Gastroesophageal sphincter (tissue), 4 donors: Measurements from ENCODE around the gene CHCHD5. TPM values are rescaled to one million over a fixed set of nuclear protein-coding genes. Genes with fewer than 3 reads are reported as not detected.

Experiments
- ATAC-seq: fragments of 150-250 bp; one replicate; pipeline ENCODE4 v1.9.1; 2016; ENCODE audit warnings: mild to moderate bottlenecking, moderate library complexity
- H3K27ac ChIP-seq, 4 donors: fragments of 200-600 bp; sonication (generic) in 3 of 4; 1 replicate in 3 of 4; 2 replicates in 1 of 4; pipeline ENCODE4 v1.5.1; 2016 to 2019
- H3K27me3 ChIP-seq: fragments of 200-600 bp; sonication (generic); one replicate; pipeline ENCODE4 v1.5.1; 2019
- H3K36me3 ChIP-seq, 2 donors: fragments of 200-600 bp; sonication (generic); one replicate each; pipeline ENCODE4 v1.5.1; 2019; ENCODE audit warnings: control low read depth in 1 of 2
- H3K4me1 ChIP-seq, 3 donors: fragments of 200-600 bp; sonication (generic); 1 replicate in 2 of 3; 2 replicates in 1 of 3; pipeline ENCODE4 v1.5.1; 2016 to 2019; ENCODE audit warnings: control low read depth in 2 of 3
- H3K4me3 ChIP-seq, 2 donors: fragments of 200-600 bp; sonication (generic); one replicate each; pipeline ENCODE4 v1.5.1; 2019; ENCODE audit warnings: mild to moderate bottlenecking in 1 of 2, moderate library complexity in 1 of 2
- H3K9me3 ChIP-seq, 3 donors: fragments of 200-600 bp; sonication (generic); one replicate each; pipeline ENCODE4 v1.5.1; 2017 to 2019; ENCODE audit warnings: control low read depth in 2 of 3
- EP300 ChIP-seq: sonication (generic); formaldehyde crosslinking; IDR thresholded peaks from one replicate; pipeline ENCODE4 v1.6.1; 2017; ENCODE audit warnings: antibody characterized with exemption, mild to moderate bottlenecking
- POLR2A ChIP-seq, 2 donors: fragments of 450-650 bp; IDR thresholded peaks; one replicate each; pipeline ENCODE4 v1.6.1; 2017; ENCODE audit warnings: antibody characterized with exemption in 2 of 2, mild to moderate bottlenecking in 2 of 2, moderate library complexity in 1 of 2
- POLR2AphosphoS5 ChIP-seq: sonication (generic); formaldehyde crosslinking; IDR thresholded peaks from one replicate; pipeline ENCODE4 v1.6.1; 2017; ENCODE audit warnings: antibody characterized with exemption
- WGBS, 2 donors: methylation state at CpG; one replicate each; pipeline ENCODE4 v1.1.5; 2018; ENCODE audit warnings: low coverage in 1 of 2; 5-methylcytosine and 5-hydroxymethylcytosine counted together
- total RNA-seq, 4 donors: library from RNA; depleted of rRNA; stranded (reverse); fragments of >200 nt; gene quantifications; one replicate each; pipeline ENCODE4 v1.1.0, GENCODE V29; 2016
- TF ChIP-seq, protein P1 (sequence below), 4 experiments: fragments of 200-600 bp in 2 of 4; fragments of 450-650 bp in 2 of 4; sonication (generic) in 1 of 4; IDR thresholded peaks; one replicate each; pipeline ENCODE4 v1.5.1; 2017 to 2019; ENCODE audit warnings: antibody characterized with exemption in 4 of 4, mild to moderate bottlenecking in 2 of 4, moderate library complexity in 2 of 4

CHCHD5 gene
- total RNA-seq, 4 donors from 2014 or later, result 7.7 to 18.1 (median 16.0) TPM

DNA sequence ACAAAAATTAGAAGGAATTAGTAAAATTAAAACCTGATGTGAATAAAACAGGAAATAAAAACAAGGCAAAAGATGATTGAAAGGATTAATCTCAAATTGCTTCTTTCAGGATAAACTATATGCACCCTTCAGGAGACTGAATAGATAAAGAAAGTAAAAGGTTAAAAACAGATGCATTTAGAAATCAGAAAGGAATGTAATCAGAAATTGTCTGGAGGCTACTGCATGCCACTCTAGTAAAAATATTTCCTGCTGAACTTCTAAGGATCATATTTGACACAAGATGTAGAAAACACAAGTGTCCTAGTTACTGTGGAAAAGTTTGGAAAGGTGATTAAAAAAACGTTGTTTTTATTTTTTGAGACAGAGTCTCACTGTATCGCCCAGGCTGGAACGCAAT is 16.2 kb downstream of the CHCHD5 start:
- Histone ChIP-seq H3K4me1 (peaks cover 0 to 13% (median 0%) of the 10 kb centered on the region in 3 donors), H3K36me3 (no peaks in the 10 kb centered on the region), H3K27ac (no peak overlapping the region), H3K27me3 (no peaks in the 10 kb centered on the region), H3K4me3 (no peak overlapping the region), H3K9me3 (no peaks in the 10 kb centered on the region)
- 46 to 78% methylated on average over 3 of the region's 3 CpGs for WGBS, 2 donors
- TF ChIP-seq EP300 (no peak), POLR2A (IDR thresholded peaks at IDR 0.05) (no peak), POLR2AphosphoS5 (no peak)
- TF ChIP-seq, protein P1, sequence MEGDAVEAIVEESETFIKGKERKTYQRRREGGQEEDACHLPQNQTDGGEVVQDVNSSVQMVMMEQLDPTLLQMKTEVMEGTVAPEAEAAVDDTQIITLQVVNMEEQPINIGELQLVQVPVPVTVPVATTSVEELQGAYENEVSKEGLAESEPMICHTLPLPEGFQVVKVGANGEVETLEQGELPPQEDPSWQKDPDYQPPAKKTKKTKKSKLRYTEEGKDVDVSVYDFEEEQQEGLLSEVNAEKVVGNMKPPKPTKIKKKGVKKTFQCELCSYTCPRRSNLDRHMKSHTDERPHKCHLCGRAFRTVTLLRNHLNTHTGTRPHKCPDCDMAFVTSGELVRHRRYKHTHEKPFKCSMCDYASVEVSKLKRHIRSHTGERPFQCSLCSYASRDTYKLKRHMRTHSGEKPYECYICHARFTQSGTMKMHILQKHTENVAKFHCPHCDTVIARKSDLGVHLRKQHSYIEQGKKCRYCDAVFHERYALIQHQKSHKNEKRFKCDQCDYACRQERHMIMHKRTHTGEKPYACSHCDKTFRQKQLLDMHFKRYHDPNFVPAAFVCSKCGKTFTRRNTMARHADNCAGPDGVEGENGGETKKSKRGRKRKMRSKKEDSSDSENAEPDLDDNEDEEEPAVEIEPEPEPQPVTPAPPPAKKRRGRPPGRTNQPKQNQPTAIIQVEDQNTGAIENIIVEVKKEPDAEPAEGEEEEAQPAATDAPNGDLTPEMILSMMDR (IDR thresholded peaks at IDR 0.05), result no peak
- no peak for ATAC-seq

DNA sequence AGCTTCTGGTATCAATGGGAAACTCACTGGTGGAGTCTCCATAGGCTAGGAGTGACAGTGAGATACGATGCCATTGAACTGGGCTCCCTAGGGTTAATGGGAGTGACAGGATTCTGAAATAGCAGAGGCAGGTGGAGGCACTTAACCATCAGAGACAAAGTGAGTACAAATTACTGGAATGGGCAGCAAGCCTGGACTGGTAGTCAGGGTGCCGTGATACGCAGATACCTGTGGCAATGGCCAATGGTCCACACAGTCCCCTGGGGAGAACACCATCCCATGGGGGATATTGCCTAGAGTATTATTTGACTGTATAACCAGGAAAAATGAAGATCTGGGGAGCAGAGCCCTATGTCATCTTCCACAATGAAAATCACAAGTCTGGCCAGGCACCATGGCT is 17.3 kb downstream of the CHCHD5 start:
- Histone ChIP-seq H3K27me3 (no peaks in the 10 kb centered on the region), H3K4me1 (peaks cover 0 to 13% (median 0%) of the 10 kb centered on the region in 3 donors), H3K36me3 (no peaks in the 10 kb centered on the region), H3K27ac (no peak overlapping the region), H3K4me3 (no peak overlapping the region), H3K9me3 (no peaks in the 10 kb centered on the region)
- ATAC-seq, result no peak
- no peak for TF ChIP-seq POLR2A (IDR thresholded peaks at IDR 0.05)
- TF ChIP-seq, protein P1 (IDR thresholded peaks at IDR 0.05), result no peak
- no peak for TF ChIP-seq EP300
- TF ChIP-seq POLR2AphosphoS5, result no peak
- 100% methylated on average over 2 of the region's 3 CpGs; no CpG with 5 or more reads in 1 of the 2 donors for WGBS, 2 donors

DNA sequence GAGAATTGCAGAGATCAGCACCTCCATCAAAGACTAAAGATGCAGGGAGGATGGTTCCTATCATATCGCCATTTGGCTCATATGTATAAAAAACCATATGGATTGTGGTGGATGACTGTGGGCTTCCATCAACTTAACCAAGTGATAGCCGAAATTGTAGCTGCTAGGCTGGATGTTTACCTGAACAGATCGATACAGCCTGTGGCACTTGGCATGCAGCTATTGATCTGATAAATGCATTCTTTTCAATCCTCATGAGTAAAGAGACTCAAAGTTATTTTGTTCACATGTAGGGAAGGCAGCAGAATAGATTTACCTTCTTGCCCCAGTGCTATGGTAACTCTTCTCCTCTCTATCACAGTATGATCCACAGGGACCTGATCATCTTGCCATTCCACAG is 18.5 kb downstream of the CHCHD5 start:
- H3K27ac ChIP-seq, result no peak overlapping the region
- WGBS, 2 donors, result 82 to 100% methylated on average over 2 to 3 of the region's 3 CpGs
- no peaks in the 10 kb centered on the region for H3K27me3 ChIP-seq
- no peak overlapping the region for H3K4me3 ChIP-seq
- TF ChIP-seq POLR2A (IDR thresholded peaks at IDR 0.05), result no peak
- no peak for TF ChIP-seq EP300
- no peak for TF ChIP-seq POLR2AphosphoS5
- TF ChIP-seq, protein P1 (IDR thresholded peaks at IDR 0.05), result no peak
- no peaks in the 10 kb centered on the region for H3K36me3 ChIP-seq
- H3K4me1 ChIP-seq, result peaks cover 0 to 13% (median 0%) of the 10 kb centered on the region in 3 donors
- H3K9me3 ChIP-seq, result no peaks in the 10 kb centered on the region
- no peak for ATAC-seq

DNA sequence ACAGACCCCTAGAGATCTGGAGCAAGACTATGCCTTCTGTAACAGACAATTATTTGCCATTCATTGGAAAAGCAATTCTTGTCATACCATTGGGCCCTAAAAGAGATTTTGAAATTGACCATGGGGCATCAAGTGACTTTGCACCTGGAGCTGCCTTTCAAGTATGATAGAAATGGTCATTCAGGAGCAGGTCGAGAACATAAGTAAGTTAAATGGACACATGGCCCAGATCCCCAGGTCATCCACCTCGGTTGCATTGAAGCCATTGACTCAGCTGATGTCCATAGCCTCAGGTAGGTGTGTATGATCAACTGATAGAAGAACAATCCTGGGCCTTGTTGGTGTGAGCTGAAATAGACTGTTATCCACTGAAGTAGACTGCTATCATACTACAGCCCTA is 19.3 kb downstream of the CHCHD5 start:
- Histone ChIP-seq H3K4me3 (no peak overlapping the region), H3K9me3 (no peaks in the 10 kb centered on the region), H3K4me1 (peaks cover 0 to 13% (median 0%) of the 10 kb centered on the region in 3 donors), H3K27me3 (no peaks in the 10 kb centered on the region), H3K36me3 (no peaks in the 10 kb centered on the region), H3K27ac (no peak overlapping the region)
- 100% methylated on average over 1 to 2 of the region's 2 CpGs for WGBS, 2 donors
- ATAC-seq, result no peak
- TF ChIP-seq POLR2AphosphoS5 (no peak), EP300 (no peak)
- TF ChIP-seq, protein P1 (IDR thresholded peaks at IDR 0.05), result no peak

DNA sequence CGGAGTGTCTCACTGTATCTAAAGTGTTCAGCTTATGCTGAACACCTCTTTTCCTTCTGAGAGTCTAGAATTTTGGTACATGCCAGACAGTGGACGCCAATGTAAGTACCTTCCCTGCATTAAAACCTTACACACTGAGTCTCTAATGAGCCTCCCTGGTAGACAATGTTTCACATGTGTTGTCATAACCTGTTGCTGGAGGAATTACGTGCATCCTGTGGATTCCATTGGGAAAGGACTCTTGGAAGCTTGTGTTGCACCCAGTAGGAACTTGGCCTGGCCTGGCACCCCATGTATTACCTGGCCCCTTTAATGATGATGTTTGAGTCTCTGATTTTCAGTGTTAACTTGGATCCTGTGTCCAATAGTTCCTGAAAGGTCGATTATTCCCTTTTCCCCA is 20.5 kb downstream of the CHCHD5 start:
- TF ChIP-seq, protein P1 (IDR thresholded peaks at IDR 0.05), result no peak
- Histone ChIP-seq H3K27me3 (no peaks in the 10 kb centered on the region), H3K27ac (no peak overlapping the region), H3K4me1 (peaks cover 0 to 9% (median 0%) of the 10 kb centered on the region in 3 donors), H3K36me3 (no peaks in the 10 kb centered on the region), H3K4me3 (no peak overlapping the region), H3K9me3 (no peaks in the 10 kb centered on the region)
- WGBS, 2 donors, result 57 to 87% methylated on average over 1 to 3 of the region's 4 CpGs
- no peak for ATAC-seq
